CD4-positive, alpha-beta T cell treated with Interleukin-17A for 1 hour (primary cell): ENCODE data around the gene ESRP2.

ENCODE experiments used
- DNase-seq: peaks from one replicate; pipeline ENCODE4 v3.0.0-alpha.2; 2020

ESRP2 gene

GRCh38 chr16:68235887-68236136 is at the start of gene ESRP2:
Gene ESRP2 (minus strand): TSS chr16:68236127. CDS start chr16:68236045, 82 bp downstream.
- DNase-seq: no peak

- no peak for DNase-seq
Observed at GRCh38 chr16:68285683-68286082, 49.8 kb upstream of the ESRP2 start.

- peak; percentile 32 for DNase-seq
Observed at GRCh38 chr16:68284847-68285246, 48.9 kb upstream of the ESRP2 start.

- DNase-seq: peak; percentile 30
Observed at GRCh38 chr16:68283801-68284598, 48.1 kb upstream of the ESRP2 start.

- DNase-seq: no peak
Observed at GRCh38 chr16:68283346-68283745, 47.4 kb upstream of the ESRP2 start.

GRCh38 chr16:68282064-68282452 is 46.1 kb upstream of the ESRP2 start:
- no peak for DNase-seq

GRCh38 chr16:68281368-68282063 is 45.6 kb upstream of the ESRP2 start:
- DNase-seq: peak; percentile 39

- no peak for DNase-seq
Observed at GRCh38 chr16:68279726-68280558, 44.0 kb upstream of the ESRP2 start.

- no peak for DNase-seq
Observed at GRCh38 chr16:68276223-68276622, 40.3 kb upstream of the ESRP2 start.

- peak; percentile 73 for DNase-seq
Observed at GRCh38 chr16:68275611-68276191, 39.8 kb upstream of the ESRP2 start.

- no peak for DNase-seq
Observed at GRCh38 chr16:68274441-68274840, 38.5 kb upstream of the ESRP2 start.

- DNase-seq: no peak
Observed at GRCh38 chr16:68273896-68274295, 38.0 kb upstream of the ESRP2 start.

- no peak for DNase-seq
Observed at GRCh38 chr16:68273459-68273858, 37.5 kb upstream of the ESRP2 start.

- DNase-seq: peak; percentile 68
Observed at GRCh38 chr16:68272507-68273209, 36.7 kb upstream of the ESRP2 start.

- peak; percentile 35 for DNase-seq
Observed at GRCh38 chr16:68270353-68270752, 34.4 kb upstream of the ESRP2 start.

GRCh38 chr16:68269793-68270192 is 33.9 kb upstream of the ESRP2 start:
- DNase-seq: no peak

- no peak for DNase-seq
Observed at GRCh38 chr16:68267612-68268405, 31.9 kb upstream of the ESRP2 start.

GRCh38 chr16:68265078-68265920 is 29.4 kb upstream of the ESRP2 start:
- peak; percentile 62 for DNase-seq

GRCh38 chr16:68264128-68265077 is 28.5 kb upstream of the ESRP2 start, which contains the start of gene SLC7A6:
Gene SLC7A6 (plus strand): TSS chr16:68264526. CDS start chr16:68274727, 10,201 bp downstream.
- peak; percentile 85 for DNase-seq
